NAMALWA (cell line): ENCODE measurements around the gene PARVB.

Source experiments
- DNase-seq: peaks from one replicate; pipeline ENCODE4 v3.0.0-alpha.2; 2015; ENCODE audit warnings: low spot score

Gene PARVB

DNA sequence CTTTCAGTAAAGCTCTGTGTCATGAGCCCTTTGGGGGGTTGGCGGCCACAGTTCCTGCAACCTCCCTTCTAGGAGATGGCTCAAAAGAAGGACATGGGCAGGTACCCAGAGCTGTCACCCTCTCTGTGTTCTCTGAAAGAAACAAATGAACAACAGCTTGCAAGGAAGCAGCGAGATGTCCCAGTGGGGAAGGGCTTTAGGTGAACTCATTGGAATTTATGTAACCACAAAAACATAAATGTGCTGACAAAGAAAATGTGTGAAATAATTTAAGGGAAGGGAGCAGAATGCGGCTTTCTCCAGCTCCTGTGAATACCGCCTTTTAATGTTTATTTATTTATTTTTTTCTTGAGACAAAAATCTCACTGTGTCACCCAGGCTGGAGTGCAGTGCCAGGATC is 159.9 kb downstream of the PARVB start:
- DNase-seq: no peak

DNA sequence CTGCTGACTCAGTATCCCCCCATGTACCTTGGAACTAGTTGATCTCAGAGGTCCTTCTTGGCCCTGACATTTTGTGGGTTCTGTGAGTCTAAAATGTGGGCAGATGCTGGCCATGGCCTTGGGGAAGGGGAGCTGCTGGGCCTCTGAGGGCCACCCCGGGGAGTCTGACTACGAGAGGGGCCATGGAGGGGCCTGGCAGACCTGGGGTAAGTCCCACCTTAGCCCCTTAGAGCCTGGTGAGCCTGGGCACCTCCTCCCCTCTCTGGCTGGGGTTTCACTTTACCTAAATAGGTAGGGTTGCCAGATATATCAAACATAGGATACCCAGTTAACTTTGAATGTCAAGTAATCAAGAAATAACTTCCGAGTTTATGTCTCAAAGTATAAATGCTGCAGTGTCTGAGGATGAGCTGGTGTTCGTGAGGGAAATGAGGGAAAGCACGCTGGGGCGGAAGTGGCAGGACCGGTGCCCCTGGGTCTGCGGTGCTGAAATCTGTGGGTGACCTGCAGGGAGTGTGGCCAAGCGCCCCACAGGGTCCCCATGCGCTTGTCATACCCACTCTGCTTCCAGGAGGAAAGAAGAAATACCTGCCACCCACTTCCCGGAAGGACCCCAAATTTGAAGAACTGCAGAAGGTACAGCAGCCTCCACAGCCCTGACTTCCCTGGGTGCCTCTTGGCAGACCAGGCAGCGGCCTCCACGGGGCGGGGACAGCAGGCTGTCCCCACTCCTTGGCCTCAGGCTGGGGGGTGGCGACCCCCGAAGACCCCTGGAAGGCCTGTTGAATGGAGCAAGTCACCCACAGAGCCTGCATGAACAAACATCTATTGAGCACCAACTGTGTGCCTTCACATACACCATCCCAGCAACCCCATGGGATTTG is 161.4 kb downstream of the PARVB start:
- DNase-seq: no peak

DNA sequence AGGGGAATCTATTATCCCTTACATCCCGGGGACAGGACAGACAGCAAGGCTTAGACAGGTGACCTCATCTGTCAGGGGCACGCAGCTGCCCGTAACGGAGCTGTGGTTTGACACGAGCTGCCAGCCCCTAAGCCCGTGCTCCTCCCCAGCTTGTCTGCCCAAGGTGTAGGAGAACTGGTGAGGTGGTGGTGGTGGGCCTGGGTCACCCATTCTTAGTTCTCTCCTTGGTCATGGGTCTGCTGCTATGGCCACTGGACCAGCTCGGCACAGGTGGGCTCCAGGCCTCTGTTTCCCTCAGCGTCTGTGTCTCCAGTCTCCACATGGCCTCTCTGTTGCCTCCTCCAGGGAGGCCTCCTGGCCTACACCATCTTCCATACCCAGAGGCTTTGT is 162.0 kb downstream of the PARVB start:
- DNase-seq: no peak

DNA sequence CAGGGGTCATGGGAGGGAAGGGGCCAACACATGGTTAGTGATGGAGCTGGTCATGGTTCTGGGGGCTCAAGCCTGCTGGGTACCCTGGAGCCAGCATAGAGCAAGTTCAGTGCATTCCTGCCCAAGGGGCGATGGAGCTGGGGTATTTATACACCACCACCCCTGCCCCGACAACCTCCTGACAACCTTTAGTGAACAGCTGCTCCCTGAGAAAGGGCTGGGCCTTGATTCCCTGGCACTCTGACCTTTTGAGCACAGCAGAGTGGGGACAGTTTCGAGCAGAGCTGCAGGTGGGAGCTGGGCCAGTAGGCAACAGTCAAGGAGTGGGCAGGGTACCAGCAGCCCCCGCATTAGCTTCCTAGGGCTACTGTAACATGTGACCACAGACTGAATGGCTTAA is 162.6 kb downstream of the PARVB start:
- no peak for DNase-seq

DNA sequence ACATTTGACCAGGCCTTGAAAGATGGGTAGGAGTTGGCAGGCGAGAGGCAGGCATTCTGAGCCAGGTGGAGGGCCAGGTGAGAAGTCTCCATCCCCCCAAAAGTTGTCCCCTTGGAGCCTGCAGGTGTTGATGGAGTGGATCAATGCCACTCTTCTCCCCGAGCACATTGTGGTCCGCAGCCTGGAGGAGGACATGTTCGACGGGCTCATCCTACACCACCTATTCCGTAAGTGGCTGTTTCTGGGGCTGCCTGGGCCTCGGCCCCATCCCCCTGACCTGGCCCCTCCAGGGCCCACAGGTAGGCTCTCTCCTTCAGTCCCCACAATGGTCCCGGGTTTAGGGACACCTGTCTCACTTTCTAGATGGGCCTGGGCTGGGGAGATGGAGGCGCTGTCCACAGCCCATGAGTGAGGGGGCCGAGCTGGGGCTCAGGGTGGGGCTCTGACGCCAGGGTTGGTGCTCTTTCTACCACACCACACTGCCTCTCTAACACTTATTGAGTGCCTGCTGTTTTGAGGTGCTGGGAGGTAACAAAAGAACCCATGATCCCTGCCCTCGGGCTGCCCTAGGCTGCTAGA is 163.6 kb downstream of the PARVB start:
- DNase-seq: no peak

DNA sequence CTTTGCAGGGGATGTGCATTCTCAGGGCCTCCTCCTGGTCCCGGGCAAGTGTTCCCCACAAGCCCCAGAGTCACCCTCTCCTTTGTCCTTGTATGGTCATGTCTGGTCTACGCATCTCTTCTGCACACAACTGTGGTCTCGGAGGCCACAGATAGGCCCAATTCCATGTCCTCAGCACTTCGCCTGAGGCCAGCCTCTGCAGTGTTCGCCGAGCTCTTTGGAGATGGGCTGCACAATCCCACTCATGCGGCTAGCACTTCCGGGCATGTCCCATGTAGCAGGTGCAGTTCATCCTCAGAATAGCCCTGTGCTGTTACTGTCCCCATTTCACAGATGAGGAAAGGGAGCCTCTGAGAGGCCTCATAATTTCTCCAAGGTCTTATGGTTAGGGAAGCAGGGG is 164.2 kb downstream of the PARVB start:
- DNase-seq: no peak

DNA sequence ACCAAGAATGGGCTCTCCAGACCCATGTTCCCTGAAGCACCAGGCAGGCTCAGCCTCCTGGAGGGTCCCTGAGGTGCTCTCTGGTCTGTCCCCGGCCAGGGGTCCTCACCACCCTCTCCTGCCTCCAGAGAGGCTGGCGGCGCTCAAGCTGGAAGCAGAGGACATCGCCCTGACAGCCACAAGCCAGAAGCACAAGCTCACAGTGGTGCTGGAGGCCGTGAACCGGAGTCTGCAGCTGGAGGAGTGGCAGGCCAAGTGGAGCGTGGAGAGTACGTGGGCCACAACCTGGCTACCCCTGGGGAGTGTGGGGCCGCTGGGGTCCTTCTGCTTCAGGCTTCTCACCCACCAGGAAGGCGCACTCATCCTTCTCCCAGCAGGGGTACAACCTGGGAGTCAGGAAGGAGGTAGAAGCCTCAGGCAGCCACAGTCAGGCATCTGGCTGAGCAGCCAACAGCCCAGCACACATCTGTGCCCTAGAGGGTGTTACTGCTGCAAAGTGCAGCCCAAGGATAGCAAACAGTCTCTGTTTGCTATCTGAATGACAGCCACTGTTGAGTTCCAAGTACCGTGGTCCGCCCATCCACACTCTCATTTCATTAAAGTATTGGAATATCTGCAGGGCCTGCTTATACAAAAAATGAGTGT is 165.0 kb downstream of the PARVB start:
- DNase-seq: no peak

DNA sequence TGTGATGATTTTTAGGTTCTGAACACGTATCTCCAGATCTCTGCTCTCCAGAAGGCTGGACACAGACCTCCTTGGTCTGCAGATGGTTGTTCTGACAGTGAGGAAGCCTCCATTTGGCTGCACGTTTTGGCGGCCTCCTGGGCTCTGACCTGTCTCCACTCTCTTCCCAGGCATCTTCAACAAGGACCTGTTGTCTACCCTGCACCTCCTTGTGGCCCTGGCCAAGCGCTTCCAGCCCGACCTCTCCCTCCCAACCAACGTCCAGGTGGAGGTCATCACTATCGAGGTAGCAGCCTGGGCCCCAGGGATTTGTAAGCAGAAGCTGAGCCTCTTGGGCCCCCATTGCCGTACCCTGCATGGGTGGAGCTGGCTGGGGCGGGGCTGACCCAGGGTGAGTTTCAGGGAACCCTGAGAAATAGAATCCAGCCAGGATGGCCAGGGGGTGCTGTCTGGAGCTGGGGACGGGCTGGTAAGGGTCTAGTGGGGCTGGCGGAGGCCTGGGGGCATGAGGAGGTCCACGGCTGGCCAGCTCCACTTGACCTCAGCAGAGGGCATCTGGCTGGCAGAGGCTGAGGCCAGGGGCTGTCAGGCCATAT is 166.4 kb downstream of the PARVB start:
- DNase-seq: no peak

DNA sequence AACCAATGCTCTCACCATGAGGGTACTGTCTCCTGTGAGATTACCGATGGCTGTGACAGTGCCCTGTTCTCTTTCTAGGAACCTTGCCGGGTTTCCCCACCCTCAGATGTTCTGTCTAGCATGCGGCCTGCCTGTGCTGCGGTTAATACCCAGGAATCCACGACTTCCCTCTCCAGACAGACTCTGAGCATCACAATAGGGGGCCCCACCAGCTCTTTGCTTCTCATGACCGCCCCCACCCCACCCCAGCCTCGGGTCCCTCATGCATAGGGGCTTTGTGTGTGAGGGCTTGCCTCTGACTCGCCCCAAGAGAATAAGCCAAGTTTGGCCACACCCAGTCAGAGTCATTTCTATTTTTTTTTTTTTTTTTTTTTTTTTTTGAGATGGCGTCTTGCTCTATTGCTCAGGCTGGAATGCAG is 166.9 kb downstream of the PARVB start:
- no peak for DNase-seq

DNA sequence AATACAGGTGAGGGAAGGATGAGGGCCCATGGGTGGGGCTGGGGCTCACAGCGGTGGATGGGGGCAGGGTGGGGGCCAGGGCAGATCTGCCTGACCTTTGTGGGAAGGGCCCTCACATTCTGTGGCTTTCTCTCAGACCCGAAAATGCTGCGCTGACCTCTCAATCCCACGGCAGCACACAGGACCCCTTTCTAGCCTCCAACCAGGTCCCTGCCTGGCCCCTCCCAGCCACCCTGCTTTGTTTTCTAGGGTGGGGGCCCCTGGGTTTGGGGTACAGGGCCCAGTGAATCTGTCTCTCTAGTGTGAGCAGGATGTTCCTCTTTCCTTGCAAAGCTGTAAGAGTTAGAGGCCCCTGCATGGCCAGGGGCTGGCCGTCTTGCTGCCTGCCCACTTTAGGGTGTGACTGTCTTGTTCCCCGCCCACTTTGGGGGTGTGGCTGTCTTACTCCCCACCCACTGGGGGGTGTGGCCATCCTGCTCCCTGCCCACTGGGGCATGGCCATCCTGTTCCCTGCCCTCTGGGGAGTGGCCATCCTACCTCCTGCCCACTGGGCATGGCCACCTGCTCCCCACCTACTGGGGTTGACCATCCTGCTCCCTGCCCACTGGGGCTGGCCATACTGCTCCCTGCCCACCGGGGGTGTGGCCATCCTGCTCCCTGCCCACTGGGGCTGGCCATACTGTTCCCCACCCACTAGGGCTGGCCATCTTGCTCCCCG is 168.2 kb downstream of the PARVB start:
- DNase-seq: peak; percentile 61

DNA sequence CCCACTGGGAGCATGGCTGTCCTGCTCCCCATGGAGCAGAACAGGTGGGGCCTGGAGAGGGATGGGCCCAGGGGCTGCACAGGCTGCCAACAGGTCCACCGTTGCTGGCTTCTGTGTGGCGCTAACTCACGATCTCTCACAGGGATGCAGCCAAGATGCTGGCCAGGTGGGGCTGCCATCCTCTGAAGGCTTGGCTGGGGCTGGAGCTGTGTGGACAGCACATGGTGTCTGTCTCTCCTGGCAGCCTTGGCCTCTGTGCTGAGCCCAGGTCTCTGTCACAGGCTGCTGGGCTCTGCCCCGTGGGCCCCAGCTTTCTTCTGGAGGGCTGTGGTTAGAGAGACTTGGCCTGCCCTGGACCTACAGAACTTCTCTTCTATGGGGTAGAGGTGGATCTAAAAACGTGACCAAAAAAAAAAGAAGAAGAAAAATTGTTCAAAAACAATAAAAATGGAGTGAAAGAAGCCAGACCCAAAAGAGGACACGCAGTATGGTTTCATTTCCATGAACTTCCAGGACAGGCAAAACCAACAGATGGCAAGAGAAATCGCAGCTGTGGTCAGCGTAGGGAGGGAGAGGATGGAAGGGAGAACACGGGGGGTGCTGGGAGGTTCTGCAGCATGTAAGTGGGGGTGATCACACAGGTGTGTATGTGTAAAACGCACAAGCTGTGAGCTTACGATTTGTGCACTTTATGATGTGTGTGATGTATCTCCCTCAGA is 168.9 kb downstream of the PARVB start:
- DNase-seq: no peak

DNA sequence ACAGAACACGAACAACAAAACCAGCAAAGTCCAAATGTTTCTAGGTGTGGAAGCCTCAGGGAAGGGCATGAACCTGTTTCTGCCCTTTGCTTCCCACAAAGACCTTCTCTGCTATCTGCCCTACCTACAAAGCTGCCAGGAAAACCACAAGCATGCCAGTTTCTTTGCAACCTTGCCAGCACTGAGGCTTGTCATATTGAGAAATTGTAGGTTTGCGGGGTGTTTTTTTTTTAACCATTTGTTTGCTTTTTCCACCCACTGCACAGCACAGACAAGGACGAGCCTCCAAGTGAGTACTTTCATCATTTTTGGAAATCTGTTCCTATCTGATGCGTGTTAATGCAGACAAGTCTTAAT is 169.4 kb downstream of the PARVB start:
- DNase-seq: no peak

DNA sequence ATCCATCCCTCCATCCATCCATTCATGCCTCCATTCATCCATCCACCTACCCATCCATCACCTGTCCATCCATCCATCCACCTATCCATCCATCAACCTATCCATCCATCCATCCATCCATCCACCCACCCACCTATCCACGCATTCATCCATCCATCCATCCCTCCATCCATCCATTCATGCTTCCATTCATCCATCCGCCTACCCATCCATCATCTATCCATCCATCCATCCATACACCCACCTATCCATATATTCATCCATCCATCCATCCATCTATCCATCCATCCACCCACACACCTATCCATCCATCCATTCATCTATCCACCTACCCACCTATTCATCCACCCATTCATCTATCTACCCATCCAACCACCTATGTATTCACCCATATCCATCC is 170.5 kb downstream of the PARVB start:
- no peak for DNase-seq

DNA sequence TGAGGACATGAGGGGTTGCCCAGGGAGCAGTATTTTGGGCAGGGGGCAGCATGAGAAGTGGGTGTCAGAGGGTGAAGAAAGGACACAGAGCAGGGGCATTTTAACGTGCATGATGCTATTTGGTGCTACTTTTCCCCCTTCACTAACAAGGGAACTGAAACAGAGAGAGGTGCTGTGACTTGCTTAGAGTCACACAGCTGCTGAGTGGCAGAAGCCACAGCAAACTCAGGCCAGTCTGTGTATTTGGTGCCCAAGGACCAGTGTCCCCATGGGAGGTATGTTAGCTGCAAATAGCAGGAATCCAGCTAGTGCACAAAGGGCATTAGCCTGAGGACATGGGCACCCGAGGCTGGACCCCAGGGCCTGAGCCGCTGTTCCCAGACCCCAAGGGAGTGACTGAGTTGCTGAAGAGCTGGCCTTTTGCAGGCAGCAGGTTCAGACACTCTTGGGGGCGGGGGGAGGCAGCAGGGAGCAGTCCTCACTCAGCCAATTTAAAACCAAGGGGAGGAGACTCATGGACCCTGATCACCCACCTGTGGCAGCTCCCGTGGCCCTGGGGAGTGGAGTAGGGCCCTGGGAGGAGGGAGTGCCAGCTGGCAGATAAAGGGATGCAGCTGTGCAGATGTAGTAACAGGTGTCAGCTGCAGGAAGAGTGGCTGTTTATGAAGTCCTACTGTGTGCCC is 171.2 kb downstream of the PARVB start:
- no peak for DNase-seq

DNA sequence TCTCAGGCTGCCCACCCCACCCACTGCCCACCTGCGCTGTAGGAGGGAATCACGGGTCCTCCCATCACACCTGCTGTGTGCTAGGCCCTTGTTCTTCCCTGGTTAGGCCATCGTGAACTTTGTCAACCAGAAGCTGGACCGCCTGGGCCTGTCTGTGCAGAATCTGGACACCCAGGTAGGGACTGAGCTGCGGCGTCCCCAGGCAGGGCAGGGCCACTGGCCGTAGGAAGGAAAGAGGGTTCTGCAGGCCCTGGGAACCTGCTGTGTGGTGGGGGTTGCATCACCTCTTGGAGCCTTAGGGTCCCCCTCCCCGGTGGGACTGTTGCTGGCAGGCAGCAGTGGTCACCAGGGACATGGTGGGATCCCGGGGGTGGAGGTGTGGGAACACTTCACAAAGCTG is 172.1 kb downstream of the PARVB start:
- DNase-seq: no peak

DNA sequence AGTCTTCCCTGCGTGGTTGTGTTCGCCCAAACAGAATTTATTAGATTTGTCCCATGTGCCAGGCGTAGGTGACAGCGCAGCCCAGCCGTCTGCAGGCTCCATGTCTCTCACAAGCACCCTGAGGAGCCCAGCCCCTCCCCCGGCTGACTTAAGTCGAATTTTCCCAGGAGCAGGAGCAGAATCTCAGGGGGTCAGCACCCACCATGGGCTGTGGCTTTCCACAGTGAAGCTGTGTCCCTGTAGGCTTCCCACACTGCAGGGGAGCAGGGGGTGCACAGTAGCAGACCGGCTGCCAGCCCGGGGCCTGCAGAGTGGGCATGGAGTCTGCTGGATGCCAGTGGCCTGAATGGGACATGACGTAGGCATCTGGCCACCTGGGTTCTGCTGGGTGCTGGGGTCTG is 172.6 kb downstream of the PARVB start:
- no peak for DNase-seq

DNA sequence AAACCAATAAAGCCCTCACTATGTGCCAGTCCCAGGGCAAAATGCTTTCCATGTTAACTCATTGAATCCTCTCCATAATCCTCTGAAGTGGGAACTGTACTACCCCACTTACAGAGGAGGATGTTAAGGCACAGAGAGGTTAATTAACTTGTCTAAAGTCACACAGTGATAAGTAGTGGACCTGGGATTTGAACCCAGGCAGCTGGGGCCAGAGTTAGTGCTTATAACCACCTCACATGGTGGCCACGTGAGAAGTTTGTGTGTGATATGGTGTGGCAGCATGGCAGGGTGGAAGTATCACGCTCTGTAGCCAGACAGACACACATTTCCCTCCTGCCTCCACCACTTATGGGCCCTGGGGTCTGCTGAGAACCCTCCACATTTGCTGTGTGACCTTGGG is 173.2 kb downstream of the PARVB start:
- no peak for DNase-seq

DNA sequence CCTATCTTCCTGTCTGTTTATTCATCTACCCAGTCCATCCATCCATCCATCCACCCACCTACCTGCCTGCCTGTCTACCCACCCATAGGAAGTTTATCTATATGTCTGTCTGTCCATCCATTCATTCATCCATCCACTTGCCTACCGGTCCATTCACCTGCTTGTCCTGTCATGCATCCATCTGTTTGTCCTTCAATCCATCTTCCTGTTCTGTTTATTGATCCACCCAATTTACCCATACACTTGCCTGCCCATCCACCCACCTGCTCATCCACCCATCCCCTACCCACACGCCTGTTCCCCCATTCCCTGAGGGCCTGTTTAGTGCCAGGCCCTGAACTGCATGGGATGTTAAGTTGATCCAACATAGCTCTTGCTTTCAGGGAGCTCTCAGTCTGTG is 175.1 kb downstream of the PARVB start:
- no peak for DNase-seq

DNA sequence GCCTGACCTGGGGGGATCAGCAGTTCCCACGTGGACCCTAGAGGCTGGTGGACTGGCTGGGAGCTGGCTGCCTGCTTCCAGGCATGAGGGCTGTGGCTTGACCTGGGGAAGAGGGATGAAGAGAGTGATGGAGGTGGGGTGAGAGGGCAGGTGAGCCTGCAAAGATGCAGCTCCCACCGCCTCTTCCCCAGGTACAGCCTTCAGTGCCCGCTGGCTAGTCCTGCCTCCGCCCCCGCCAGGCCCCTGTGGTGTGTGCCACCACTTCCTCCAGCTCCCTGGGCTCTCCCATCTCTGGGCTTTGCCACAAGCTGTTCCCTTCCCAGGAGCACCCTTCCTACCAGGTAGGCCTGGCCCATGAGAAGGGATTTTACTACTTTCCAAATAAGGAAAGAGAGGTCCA is 175.8 kb downstream of the PARVB start:
- no peak for DNase-seq

DNA sequence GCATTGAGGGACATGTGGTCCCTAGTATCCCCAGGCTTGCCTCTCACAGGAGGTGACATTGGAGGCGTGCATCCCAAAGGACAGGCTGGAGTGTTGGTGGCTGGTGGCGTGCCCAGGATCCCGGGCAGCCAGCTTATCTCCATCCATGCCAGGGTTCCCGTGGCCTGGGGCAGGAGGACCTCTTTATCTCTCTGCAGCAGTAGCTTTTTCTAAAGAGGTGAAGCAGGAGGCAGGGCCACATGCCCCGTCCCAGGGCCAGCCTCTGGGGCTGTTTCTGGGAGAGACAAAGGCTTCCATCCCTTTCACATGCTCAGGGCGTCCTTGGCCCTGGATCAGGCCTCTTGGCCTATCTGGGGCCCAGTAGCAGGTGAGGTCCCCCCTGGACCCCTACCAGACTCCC is 176.3 kb downstream of the PARVB start:
- no peak for DNase-seq

DNA sequence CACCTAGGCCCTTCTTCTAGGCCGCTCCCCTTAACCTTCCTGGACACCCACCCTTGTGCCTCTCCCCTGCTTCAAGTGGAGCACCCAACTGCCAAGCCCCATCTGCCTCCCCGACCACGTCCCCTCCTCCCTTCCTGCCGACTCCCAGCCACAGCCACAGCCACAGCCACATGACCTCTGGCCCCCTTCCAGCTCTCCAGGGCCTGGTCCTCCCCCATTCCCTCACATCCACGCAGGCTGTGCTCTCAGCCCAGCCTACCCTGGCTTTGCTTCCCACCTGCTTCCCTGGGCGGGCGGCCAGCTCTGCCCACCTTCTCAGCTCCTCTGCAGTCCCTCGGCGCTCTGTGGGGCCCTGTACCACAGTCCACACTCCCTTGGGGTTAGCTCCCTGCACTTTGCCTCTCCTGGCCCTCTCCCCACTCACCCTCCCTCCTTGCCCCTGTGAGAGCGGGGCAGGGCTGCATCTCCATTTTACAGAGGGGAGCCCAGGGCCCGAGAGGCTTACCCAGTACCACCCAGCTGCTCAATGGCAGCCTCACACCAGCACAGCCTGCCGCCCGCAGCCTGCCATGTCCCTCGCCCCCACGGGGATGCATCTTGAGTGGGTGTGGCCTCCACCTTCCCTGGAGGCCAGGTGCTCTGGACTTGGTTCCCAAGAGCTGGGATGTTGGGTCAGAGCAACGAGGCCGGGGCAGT is 176.9 kb downstream of the PARVB start:
- no peak for DNase-seq
